Stimulated activated CD8-positive, alpha-beta memory T cell treated with anti-CD3 and anti-CD28 coated beads, Interleukin-15, amount 100 ng/mL, for 1 hour (primary cell): ENCODE measurements around the gene NTNG1.

Source experiments
- DNase-seq: peaks from one replicate; pipeline ENCODE4 v3.0.0-alpha.2; 2020; ENCODE audit warnings: low read depth

The NTNG1 gene

DNA sequence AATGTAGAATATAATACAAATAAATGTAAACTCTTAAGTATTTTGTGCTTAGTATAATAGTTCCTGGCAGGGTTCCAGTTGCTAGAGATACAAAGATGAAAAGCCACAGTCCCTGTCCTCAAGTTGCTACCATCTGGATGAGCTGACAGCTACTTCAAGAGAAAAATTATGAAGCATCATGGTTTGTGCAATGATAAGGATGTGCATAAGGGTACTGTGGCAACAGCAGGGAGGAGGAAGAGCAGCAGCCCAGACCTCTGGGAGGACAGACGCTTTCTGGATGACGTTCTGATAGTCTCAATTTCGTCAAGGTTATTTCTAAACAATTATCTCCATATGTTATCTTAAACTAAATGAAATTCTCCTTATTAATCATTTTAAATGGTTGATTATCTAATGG is 198.9 kb downstream of the NTNG1 start:
- DNase-seq: no peak

- no peak for DNase-seq
These were observed 201.5 kb downstream of the NTNG1 start for GRCh38 chr1:107342316-107342715.

DNA sequence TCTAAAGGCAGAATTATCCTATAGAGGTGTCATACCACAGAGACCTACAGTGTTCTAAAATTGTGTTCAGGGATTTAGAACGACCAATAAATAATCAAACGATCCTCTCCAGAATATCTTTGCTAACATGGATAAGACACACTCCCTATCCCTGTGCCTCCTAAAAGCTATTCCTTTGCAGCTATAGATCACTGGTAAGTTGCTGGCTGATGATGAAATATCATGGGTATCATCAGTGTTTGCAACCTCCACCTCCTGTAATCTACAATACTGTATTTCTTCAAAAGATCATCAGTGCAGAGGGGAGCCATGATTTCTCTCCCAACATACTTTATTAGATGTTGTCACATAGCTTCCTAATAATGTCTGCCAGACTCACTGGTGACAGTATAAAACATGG is 201.9 kb downstream of the NTNG1 start:
- DNase-seq: no peak

GRCh38 chr1:107343601-107344000 is 202.8 kb downstream of the NTNG1 start:
- no peak for DNase-seq

DNA sequence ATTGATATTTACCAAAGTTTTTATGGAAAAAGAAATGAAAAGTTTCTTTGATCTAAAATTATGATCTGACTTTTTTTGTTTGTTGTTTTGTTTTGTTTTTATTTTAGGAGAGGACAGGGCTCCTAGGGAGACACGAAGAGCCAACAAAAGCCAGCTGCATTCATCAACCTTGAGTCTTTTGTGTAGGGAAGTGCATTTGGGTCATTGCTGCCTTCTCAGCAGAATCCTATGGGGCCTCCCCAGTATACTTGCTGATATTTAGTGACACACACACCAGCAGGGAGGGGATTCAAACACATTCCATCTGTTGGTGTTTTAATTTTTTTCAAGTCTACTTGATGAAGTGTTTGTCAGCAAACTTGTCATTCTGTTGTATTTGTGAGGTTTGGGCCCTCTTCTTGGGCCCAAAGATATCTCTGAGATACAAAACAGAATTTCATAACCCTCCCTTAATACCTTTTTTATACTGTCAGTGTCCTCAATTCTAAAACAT is 203.5 kb downstream of the NTNG1 start:
- DNase-seq: no peak

GRCh38 chr1:107344836-107345235 is 204.0 kb downstream of the NTNG1 start:
- no peak for DNase-seq

- DNase-seq: no peak
These were observed 212.0 kb downstream of the NTNG1 start for GRCh38 chr1:107352850-107353249.

- no peak for DNase-seq
These were observed 216.5 kb downstream of the NTNG1 start for GRCh38 chr1:107357376-107357775.

DNA sequence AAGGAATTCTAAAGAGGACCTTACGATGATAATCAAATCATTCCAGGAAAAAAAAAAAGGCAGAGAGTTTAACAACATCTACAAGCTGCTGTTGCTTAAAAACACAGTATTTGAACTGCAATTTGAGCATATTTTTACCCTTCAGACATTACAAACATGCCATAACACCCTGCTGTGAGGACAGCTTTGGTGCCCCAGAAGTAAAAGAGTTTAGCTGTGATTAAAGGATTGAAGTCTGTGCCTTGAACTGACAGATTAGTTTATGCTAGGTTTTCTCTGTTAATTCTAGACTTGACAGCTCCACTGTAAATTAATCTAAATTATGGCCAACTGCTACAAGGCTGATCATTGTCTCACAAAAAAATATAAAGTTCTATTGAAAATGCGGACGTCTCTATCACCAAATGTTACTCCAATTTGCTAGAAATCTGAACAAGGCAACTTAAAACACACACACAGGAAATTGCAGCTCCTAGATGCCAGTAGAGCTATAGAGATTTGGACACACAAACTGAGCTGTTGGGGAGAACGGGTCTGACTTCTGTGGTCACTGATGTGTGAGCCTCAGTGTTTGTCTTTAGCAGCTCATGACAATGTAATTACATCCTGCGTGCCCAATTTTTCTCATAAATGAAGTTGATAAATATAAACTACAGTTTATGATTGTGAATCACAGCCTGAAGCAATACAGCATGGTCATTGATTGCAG is 217.9 kb downstream of the NTNG1 start:
- no peak for DNase-seq

DNA sequence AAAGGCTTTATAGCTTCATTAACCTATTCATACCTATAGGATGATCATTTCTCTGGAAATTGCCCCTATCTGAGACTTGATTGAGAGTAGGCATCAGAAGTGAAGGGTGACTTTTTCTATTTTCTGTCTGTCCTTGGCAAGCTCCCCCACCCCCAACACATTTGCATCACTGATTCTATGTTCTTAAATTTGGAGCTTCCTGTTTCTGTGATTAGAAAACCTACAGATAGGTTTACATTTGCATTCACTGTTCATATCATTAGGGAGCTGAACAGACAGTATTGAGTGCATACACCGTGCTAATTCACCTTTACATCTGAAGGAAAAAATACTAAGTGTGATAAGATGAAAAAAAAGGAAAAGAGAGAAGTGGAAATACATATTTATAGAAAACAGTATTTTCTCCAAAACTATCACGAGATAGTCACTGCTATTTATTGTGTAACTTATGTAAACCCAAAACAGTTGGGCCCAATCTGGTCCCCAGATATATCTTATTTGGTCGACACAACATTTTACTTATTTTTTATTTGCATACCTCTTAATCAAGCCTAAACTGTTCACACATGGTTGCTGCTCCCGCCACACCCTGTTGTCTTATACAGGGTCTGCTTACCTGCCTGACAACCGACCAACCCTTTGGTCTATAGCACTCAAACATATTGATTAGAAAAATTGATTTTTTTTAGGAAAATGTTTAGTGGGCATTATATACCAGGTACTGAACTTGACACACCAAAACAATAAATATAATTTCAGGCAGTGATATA is 218.8 kb downstream of the NTNG1 start:
- DNase-seq: no peak

- DNase-seq: no peak
These were observed 221.8 kb downstream of the NTNG1 start for GRCh38 chr1:107362468-107363140.

DNA sequence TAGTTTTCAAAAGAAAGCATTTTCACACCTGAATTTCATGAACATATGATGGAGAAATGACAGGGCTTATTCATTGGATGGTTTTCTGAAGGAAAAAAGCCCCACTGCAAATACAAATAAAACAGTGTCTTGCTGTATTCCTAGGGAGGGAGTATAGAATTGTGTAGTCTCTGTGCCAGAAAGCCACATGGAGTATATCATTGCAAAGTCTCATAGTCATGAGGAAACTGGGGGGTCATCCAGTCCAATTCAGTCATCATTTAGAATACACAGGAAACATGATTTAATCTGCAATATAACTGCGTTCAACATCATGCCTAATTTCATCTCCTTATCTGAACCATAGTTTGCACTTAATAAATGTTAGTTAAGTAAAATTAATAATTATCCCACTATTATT is 222.3 kb downstream of the NTNG1 start:
- DNase-seq: no peak

DNA sequence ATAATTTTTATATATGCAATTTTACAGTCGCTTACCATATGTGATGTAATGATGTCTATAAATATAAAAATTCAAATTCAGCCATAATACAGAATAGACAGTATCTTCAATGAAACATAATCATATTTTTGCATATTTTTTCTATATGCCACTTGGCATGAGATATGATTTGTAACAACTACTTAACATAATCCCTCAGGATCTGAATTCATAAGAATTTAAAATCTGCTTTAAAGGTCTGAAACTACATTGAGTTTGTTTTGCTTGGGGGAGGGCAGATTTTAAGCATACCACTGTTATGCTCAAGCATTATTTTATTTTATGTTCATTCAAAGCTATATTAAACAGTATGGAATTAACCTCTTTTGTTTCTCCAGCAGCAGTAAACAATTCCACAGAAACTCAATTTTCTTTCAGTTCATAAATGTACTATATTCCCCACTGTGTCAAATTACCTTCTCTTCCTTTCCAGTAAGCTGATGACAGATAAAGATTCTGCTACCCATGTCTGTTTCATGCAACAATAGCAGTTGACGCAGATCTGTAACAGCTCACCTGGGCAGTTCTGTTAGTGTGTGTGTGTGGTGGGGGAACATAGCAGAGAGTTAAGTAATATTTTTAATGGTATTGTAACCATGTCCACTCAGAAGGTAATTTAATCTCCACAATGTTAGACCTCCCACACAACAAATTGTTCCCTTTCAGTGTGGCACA is 224.8 kb downstream of the NTNG1 start:
- no peak for DNase-seq

DNA sequence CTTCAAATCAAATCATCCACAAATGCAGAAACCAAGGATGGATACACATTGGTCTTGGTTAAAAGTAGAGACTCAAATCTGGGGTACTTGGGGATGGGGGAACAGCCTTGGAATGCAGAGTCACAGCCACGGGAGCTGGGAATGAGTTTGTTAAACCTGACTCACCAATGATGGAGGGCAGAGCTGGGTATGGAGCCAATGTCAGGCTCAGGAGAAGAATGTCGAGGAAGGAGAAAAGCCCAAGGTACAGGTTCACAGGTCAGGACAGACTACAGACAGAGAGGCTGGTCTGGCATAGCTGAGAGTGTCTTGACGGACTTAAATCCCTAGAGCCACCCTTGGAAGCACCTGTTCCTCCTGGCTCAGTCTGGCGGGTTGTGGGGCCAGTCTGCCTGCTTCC is 237.6 kb downstream of the NTNG1 start:
- no peak for DNase-seq

GRCh38 chr1:107378866-107379265 is 238.0 kb downstream of the NTNG1 start:
- no peak for DNase-seq

- no peak for DNase-seq
These were observed 239.0 kb downstream of the NTNG1 start for GRCh38 chr1:107379826-107380225.

DNA sequence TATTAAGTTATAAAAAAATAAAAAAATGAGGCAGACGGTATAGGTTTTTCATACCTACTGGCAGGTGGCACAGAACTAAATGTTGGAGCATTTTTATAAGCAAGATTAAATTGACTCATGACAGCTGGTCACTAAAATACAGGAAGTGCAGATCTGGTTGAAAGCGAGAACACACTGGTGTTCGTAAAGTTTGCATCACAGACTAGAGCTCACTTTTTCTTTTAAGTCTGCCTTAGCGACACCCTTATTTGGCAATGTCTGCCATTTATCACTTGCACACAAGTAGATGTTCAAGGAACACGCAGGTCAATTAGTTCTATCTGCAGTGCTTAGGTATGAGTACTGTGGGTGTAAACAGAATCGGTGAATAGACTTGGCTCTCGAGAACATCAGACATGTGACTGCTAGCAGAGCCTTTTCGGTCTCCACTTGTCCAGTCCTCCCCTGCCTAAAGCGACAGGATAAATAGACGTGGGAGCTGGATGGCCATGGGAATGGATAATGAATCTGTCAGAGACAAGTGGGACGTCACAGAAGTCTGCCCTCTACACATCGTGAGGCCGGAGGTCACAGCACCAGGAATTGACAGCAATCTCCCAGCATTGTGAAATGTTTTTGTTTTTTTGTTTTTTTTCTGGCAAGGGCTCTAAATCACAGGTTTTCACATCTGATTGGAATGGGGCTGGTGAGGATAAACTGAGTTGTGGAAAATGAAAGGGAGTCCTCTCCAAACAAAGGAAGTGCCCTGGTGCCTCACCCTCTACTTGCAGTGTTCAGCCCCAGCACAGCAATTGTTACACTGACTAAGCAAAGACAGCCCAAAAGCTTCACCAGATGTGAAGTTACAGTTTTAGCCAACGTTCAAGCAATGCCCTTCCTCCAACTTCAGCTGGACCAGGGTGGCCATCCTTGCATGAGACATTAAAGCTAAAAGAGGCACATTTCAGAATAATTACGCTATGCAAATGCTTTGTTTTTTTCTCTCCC is 248.9 kb downstream of the NTNG1 start:
- no peak for DNase-seq

DNA sequence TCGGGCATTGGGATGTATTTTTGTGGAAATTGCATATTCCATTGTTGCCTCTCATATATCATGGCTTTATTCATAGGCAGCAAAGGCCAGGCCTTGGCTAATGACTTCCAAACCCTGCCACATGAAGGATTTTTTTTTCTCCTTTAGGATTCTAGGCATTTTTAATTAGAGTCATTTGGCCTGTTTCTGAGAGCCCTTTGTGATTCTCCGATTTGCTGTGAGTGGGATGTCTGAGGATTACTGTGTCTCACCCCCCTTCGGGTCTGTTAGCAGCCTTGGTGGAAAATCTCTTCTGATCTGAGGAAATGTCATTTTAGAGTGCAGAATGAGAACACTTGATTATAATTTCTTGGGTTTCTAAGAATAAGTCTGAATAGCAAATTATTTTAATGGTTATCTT is 253.5 kb downstream of the NTNG1 start:
- no peak for DNase-seq

GRCh38 chr1:107401704-107402103 is 260.9 kb downstream of the NTNG1 start:
- no peak for DNase-seq

- DNase-seq: no peak
These were observed 263.9 kb downstream of the NTNG1 start for GRCh38 chr1:107404756-107405155.

- DNase-seq: no peak
These were observed 264.4 kb downstream of the NTNG1 start for GRCh38 chr1:107405236-107405635.
